DND-41 (cell line): ENCODE measurements around the gene ANTXR2.
A peak's percentile ranks its signal among the peaks of the same experiment; 100 is the strongest.
"Not testable (repeated sequence)": the region's sequence is repeated elsewhere in the genome, so short reads cannot be mapped to it uniquely, and the experiment has no call there.

Experiments
- ATAC-seq: fragments of 200-7000 bp; cut with Tn5 transposase; 3 replicates; pipeline ENCODE4 v1.9.1; 2021; ENCODE audit warnings: low read depth; ENCODE audit not compliant: insufficient read depth
- DNase-seq: peaks from one replicate; pipeline ENCODE4 v3.0.0-alpha.2; 2020
- H2AFZ ChIP-seq: 2 replicates; pipeline ENCODE4 v1.6.0; 2012; ENCODE audit warnings: low read depth, low read length
- H3K27ac ChIP-seq: 2 replicates; pipeline ENCODE4 v1.5.1; 2012; ENCODE audit warnings: low read length, inconsistent platforms
- H3K27me3 ChIP-seq: fragments of 200-600 bp; sonication (generic); 2 replicates; pipeline ENCODE4 v1.6.0; 2012; ENCODE audit warnings: low read length, mild to moderate bottlenecking, inconsistent platforms; ENCODE audit not compliant: insufficient read depth, poor library complexity
- H3K36me3 ChIP-seq: 2 replicates; pipeline ENCODE4 v1.5.1; 2012; ENCODE audit warnings: low read length, inconsistent platforms; ENCODE audit not compliant: insufficient read depth
- H3K4me1 ChIP-seq: 2 replicates; pipeline ENCODE4 v1.5.1; 2012; ENCODE audit warnings: mild to moderate bottlenecking, low read length; ENCODE audit not compliant: insufficient read depth
- H3K4me2 ChIP-seq: 2 replicates; pipeline ENCODE4 v1.6.0; 2012; ENCODE audit warnings: mild to moderate bottlenecking, moderate library complexity, low read length, inconsistent platforms; ENCODE audit not compliant: insufficient read depth
- H3K4me3 ChIP-seq, 2 experiments: fragments of 200-600 bp in 1 of 2; shearing (Covaris generic) in 1 of 2; 2 replicates each; pipeline ENCODE4 v1.5.1; 2012 to 2016; ENCODE audit warnings: inconsistent platforms in 2 of 2, low read length in 2 of 2, mild to moderate bottlenecking in 2 of 2, low read depth in 1 of 2, moderate library complexity in 1 of 2
- H3K79me2 ChIP-seq: 2 replicates; pipeline ENCODE4 v1.6.0; 2012; ENCODE audit warnings: low read length, inconsistent platforms; ENCODE audit not compliant: insufficient read depth
- H3K9ac ChIP-seq: 2 replicates; pipeline ENCODE4 v1.6.0; 2012; ENCODE audit warnings: low read depth, mild to moderate bottlenecking, inconsistent platforms, low read length, moderate library complexity
- H3K9me3 ChIP-seq: 2 replicates; pipeline ENCODE4 v1.5.1; 2012; ENCODE audit warnings: low read length, moderate library complexity, mild to moderate bottlenecking, inconsistent platforms; ENCODE audit not compliant: insufficient read depth, severe bottlenecking
- H4K20me1 ChIP-seq: 2 replicates; pipeline ENCODE4 v1.6.0; 2012; ENCODE audit warnings: low read length; ENCODE audit not compliant: insufficient read depth
- EZH2 ChIP-seq: IDR thresholded peaks from 3 replicates; pipeline ENCODE4 v1.6.1; 2012; ENCODE audit warnings: borderline replicate concordance, low read depth, mild to moderate bottlenecking, moderate library complexity, low read length, inconsistent platforms; ENCODE audit not compliant: severe bottlenecking
- TF ChIP-seq, protein P1 (sequence below): IDR thresholded peaks from 2 replicates; pipeline ENCODE4 v1.5.1; 2012; ENCODE audit warnings: borderline replicate concordance, low read length, moderate library complexity, mild to moderate bottlenecking; ENCODE audit not compliant: poor library complexity, severe bottlenecking; ENCODE audit errors: extremely low read depth

The ANTXR2 gene

DNA sequence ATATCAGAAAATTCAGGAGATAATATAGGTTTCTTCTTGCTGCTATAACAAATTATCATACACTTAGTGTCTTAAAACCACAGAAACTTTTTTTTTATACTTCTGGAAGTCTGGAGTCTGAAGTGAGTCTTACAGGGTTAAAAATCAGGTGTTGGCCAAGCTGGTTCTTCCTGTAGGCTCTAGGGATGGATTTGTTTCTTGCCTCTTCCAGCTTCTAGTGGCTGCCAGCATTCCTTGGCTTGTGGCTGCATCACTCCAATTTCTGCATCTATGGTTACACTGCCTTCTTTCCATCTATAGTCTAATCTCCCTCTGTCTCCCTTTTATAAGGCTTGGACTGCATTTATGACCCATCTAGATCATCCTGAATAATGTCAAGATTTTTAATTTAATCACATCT, 68.7 kb downstream of the ANTXR2 start:
- peaks cover 25% of the 10 kb centered on the region for H3K79me2 ChIP-seq
- peaks cover 38% of the 10 kb centered on the region for H3K36me3 ChIP-seq
- H3K4me3 ChIP-seq = peak overlapping the region in 1 of 2 experiments; percentile 31; a peak in 1 of 4 replicates
- H3K27ac ChIP-seq = peak overlapping the region; percentile 23; the same call in 1 of the 2 replicates
- ATAC-seq (no peak), DNase-seq (no peak)
- peaks cover 16% of the 10 kb centered on the region for H3K9me3 ChIP-seq
- no peak overlapping the region for H3K4me2 ChIP-seq
- no peaks in the 10 kb centered on the region for H3K27me3 ChIP-seq
- no peaks in the 10 kb centered on the region for H4K20me1 ChIP-seq
- no peak for TF ChIP-seq EZH2
- TF ChIP-seq, protein P1, sequence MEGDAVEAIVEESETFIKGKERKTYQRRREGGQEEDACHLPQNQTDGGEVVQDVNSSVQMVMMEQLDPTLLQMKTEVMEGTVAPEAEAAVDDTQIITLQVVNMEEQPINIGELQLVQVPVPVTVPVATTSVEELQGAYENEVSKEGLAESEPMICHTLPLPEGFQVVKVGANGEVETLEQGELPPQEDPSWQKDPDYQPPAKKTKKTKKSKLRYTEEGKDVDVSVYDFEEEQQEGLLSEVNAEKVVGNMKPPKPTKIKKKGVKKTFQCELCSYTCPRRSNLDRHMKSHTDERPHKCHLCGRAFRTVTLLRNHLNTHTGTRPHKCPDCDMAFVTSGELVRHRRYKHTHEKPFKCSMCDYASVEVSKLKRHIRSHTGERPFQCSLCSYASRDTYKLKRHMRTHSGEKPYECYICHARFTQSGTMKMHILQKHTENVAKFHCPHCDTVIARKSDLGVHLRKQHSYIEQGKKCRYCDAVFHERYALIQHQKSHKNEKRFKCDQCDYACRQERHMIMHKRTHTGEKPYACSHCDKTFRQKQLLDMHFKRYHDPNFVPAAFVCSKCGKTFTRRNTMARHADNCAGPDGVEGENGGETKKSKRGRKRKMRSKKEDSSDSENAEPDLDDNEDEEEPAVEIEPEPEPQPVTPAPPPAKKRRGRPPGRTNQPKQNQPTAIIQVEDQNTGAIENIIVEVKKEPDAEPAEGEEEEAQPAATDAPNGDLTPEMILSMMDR = no peak
- peaks cover 49% of the 10 kb centered on the region for H3K4me1 ChIP-seq
- H2AFZ ChIP-seq = no peak overlapping the region
- no peak overlapping the region for H3K9ac ChIP-seq

- not testable (repeated sequence) for DNase-seq, H2AFZ ChIP-seq, H3K27ac ChIP-seq, ATAC-seq, H3K27me3 ChIP-seq, H3K4me3 ChIP-seq, H4K20me1 ChIP-seq, H3K9ac ChIP-seq, H3K4me2 ChIP-seq
- H3K4me1 ChIP-seq = peaks cover 49% of the 10 kb centered on the region
- peaks cover 27% of the 10 kb centered on the region for H3K79me2 ChIP-seq
- peaks cover 32% of the 10 kb centered on the region for H3K36me3 ChIP-seq
- H3K9me3 ChIP-seq = peaks cover 16% of the 10 kb centered on the region
These were observed 70.5 kb downstream of the ANTXR2 start for GRCh38 chr4:80002559-80002958.

DNA sequence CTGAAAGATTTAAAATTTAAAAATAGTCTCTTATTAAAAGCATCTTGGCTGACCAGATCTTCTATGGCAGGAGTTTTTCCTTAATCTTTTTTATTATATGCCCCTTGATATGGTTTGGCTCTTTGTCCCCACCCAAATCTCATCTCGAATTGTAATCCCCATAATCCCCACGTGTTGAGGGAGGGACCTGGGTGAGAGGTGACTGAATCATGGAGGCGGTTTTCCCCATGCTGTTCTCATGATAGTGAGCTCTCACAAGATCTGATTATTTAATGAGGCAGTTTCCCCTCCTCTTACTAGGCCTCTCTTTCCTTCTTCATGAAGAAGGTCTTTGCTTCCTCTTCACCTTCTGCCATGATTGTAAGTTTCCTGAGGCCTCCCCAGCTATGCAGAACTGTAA, 74.0 kb downstream of the ANTXR2 start:
- Histone ChIP-seq H3K79me2 (peaks cover 25% of the 10 kb centered on the region), H3K27ac (peak overlapping the region; percentile 79), H3K4me1 (peaks cover 49% of the 10 kb centered on the region), H3K36me3 (peaks cover 15% of the 10 kb centered on the region; the same call in 1 of the 2 replicates)
- H3K4me2 ChIP-seq, H3K9me3 ChIP-seq, H3K4me3 ChIP-seq, H3K27me3 ChIP-seq, ATAC-seq, H3K9ac ChIP-seq, DNase-seq, H4K20me1 ChIP-seq, H2AFZ ChIP-seq: not testable (repeated sequence)

DNA sequence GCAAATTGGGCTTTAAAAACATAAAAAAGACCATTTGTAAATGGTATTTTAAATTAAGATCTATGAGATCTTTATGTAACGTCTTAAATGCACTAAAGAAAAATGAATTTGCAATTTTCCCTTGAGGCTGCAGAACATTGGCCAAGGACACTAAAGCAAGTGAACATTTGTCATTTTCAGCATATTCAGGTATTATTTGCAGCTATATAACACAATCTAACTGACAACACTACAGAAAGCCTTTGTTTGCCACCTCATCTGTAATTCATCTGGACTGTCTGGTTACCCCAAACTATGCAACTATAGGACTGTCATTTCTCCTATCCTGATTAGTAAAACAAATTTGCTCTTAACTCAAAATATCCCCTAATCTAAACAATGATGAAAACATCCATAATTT, 74.8 kb downstream of the ANTXR2 start:
- H3K36me3 ChIP-seq = peaks cover 10% of the 10 kb centered on the region; the same call in 1 of the 2 replicates
- ATAC-seq = no peak
- TF ChIP-seq, protein P1 = no peak
- no peak for TF ChIP-seq EZH2
- peaks cover 49% of the 10 kb centered on the region for H3K4me1 ChIP-seq
- no peak overlapping the region for H2AFZ ChIP-seq
- DNase-seq = no peak
- no peak overlapping the region for H3K4me3 ChIP-seq
- H3K79me2 ChIP-seq = peaks cover 25% of the 10 kb centered on the region
- peaks cover 3% of the 10 kb centered on the region for H3K9me3 ChIP-seq
- peak overlapping the region; percentile 49 for H3K9ac ChIP-seq
- no peaks in the 10 kb centered on the region for H4K20me1 ChIP-seq
- H3K27me3 ChIP-seq = no peaks in the 10 kb centered on the region
- peak overlapping the region; percentile 79 for H3K27ac ChIP-seq
- peak overlapping the region; percentile 71 for H3K4me2 ChIP-seq
